NCI-H1048 (cell line): ENCODE measurements around the gene CDC25B.
A peak's percentile ranks its signal among the peaks of the same experiment; 100 is the strongest.
"Not testable (repeated sequence)": the region's sequence is repeated elsewhere in the genome, so short reads cannot be mapped to it uniquely, and the experiment has no call there.

Source experiments
- DNase-seq: peaks from one replicate; lab custom pipeline; 2025; lab: John Stamatoyannopoulos, UW

CDC25B gene

DNA sequence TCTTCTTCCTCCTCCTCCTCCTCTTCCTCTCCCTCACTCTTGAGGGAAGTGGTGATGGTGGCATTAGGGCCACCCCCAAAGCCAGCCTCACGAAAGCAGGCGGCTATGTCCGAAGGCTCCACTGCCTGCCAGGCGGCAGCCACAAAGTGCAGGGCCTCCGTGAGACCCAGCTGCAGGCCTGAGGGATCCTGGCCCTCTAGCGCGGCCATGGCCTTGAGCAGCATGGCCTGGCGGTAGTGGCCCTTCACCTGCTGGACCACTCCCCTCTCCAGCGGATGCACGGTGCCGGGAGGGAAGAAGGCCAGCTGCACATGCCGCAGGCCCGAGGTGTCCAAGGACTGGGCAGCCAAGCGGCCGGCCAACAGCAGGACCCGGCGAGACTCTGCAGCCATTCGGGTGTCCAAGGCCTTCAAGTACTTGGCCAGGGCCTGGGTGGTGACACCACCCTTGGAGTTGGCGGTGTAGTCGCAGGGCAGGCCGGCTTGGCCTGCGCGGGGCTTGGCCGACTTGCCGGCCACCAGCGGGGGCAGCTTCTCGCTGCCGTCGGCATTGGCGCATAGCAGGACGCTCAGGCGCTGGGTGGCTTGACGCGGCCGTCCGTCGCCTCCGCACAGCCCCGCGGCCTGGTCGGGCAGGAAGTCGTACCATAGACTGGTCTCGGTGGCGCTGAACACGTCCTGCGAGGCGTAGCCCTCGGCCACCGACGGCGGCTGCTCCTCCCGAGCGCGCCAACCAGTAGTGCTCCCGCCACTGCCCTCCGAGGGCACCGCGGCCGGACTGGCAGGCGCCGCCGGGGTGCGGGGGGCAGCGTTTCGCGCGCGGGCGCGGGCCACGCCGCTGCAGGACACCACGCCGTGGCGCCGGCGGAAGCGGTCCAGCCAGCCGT, 10.6 kb upstream of the CDC25B start:
- no peak for DNase-seq

- DNase-seq = no peak
Measured at GRCh38 chr20:3786126-3786484, 10.0 kb upstream of the CDC25B start.

DNA sequence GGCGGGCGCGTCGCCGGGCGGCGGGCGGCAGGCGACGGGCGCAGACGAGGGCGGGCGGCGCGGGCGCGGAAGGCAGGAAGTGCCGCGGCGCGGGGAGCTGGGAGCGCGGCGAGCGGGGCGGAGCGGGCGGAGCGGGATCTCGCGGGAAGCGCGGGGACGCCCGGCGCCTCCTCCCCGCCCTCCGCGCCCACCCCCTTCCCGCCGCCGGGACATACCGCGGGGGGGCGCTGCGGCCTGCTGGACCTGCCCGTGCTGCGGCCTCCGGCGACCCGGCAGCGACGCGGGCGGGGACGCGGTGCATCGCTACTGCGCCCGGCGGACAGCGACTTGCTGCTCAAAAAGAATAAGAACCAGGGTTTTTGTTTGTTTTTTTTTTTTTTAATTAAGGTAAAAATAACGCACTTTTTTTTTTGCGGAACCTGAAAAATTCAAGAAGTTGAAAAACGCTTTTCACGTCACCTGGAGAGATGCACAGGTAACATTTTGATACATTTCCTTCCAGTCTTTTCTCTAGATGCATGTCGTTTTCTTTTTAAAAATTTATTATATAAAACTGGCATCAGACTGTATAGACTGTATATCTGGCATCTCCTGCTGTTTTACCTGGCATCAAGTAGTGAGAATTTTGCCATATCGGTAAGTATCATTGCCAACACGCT, 9.3 kb upstream of the CDC25B start, which contains the start of gene CENPB:
Gene CENPB, minus strand, starts transcription at position 76 of the 659 bp plus-strand sequence. CDS start 257 bp downstream, outside the sequence.
- DNase-seq = peak; percentile 62

GRCh38 chr20:3787324-3788014, 8.6 kb upstream of the CDC25B start:
- no peak for DNase-seq

DNA sequence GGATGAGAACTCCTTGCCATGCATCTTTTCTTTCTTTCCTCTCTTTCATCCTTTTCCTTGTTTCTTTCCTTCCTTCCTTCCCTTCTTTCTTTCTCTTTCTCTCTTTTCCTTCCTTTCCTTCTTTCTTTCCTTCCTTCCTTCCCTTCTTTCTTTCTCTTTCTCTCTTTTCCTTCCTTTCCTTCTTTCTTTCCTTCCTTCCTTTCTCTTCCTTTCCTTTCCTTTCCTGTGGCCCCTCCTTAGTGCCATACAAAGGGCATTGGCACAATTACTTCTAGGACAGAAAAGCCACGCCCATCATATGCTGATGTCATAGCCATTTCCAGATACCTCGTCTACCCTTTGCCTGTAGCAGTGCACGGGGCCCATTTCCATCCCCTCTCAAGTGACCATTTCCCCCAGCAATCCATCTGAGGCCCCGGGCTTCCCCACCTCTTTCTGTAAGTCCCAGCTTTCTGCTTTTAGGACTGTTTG, 7.4 kb upstream of the CDC25B start:
- no peak for DNase-seq

DNA sequence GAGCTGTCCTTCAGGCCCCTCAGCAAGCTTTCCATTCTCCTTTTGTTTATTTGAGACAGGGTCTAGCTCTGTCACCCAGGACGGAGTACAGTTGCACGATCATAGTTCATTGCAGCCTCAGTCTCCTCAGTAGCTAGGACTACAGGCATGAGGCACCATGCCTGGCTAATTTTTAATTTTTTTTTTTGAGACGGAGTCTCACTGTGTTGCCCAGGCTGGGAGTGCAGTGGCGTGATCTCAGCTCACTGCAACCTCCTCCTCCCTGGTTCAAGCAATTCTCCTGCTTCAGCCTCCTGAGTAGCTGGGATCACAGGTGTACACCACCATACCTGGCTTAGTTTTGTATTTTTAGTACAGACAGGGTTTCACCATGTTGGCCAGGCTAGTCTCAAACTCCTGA, 6.9 kb upstream of the CDC25B start:
- DNase-seq = not testable (repeated sequence)

DNA sequence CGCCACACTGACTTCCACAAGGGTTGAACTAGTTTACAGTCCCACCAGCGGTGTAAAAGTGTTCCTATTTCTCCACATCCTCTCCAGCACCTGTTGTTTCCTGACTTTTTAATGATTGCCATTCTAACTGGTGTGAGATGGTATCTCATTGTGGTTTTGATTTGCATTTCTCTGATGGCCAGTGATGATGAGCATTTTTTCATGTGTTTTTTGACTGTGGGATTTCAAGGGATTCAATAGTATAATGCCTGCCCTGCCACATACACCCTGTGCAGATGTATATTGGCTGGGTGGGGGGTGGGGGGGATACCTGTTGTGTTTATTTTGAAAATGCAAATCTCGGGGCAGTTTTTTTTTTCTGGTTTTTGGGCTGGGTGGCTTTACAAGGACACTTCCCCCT, 1.9 kb upstream of the CDC25B start:
- DNase-seq = not testable (repeated sequence)

DNA sequence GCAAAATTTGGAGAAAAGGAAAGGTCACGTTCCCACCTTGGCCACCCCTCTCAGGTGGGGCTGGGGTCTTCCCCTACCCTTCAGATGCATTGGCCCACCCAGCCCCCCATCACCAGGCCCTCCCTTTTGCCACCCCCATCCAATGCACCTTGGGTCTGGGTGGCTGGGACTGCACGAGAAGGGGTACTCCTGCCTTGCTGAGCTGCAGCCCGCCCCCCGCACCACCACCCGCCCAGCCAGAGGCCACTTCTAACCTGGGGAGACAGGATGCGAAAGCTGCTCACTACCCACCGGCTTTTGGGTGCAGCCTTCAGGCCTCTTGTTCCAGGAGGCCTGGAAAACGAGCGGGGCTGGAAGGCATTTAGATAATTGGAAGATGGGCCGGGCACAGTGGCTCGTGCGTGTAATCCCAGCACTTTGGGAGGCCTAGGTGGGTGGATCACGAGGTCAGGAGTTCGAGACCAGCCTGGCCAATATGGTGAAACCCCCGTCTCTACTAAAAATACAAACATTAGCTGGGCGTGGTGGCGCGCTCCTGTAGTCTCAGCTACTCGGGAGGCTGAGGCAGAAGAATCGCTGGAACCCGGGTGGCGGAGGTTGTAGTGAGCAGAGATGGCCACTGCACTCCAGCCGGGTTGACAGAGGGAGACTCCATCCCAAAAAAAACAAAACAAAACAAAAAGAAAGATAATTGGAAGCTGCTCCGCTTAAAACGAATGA, 1.2 kb upstream of the CDC25B start:
- DNase-seq = no peak

GRCh38 chr20:3796477-3797225, 541 bp downstream of the CDC25B start:
- no peak for DNase-seq

DNA sequence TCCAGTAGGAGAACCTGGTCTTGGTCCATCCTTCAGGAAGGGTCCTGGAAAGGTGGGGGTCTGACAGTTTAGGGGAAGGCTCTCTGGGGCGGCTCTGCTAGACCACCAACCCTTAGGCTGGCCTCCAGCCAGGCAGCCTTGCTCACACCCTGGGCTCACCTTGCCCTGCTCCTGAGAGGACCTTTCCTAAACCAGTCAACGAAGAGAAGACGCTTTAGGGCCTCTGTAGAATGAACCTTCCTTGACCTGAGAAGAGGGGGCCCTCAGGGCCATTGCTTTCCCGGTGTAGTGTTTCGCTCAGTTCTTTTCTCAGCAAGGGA, 1.1 kb downstream of the CDC25B start:
- no peak for DNase-seq

GRCh38 chr20:3797592-3798372, 1.7 kb downstream of the CDC25B start:
- no peak for DNase-seq

GRCh38 chr20:3798373-3798768, 2.3 kb downstream of the CDC25B start:
- no peak for DNase-seq

DNA sequence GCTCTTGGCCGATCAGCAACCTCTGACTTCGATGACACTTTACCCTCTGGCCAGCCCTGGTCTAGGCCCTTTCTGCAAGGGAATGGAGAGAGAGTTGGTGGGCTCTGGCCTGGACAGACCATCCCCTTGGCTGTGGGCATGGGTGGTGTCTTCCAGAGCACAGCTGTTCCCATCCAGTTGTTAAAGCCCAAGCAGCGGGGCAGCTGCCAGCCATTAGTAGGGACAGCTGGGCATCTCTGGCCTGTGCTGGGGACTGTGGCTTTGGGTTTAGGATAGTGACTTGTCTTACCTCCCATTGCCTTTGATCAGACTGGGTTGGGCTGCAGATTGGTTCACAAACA, 2.8 kb downstream of the CDC25B start:
- no peak for DNase-seq

DNA sequence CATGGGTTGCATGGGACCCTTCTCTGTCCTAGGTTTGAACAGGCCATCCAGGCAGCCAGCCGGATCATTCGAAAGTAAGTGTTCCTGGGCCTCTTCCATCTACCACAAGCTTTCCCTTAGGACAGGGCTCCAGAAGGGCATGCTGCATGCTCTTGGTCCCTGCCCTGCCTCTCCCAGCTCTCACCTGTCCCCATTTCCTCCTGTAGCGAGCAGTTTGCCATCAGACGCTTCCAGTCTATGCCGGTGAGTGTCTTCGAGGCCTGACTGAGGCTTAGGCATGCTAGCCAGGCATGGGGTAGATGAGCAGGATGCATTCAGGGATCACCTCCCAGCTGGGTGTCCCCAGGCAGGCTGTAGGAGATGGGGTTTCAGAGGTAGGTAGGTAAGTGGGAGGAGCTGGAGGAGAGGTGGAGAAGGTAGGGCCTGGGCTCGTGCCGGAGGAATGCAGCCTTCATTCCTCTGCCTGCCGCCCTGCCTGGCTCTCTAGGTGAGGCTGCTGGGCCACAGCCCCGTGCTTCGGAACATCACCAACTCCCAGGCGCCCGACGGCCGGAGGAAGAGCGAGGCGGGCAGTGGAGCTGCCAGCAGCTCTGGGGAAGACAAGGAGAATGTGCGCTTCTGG, 4.3 kb downstream of the CDC25B start:
- no peak for DNase-seq

- DNase-seq = no peak
Measured at GRCh38 chr20:3800878-3801260, 4.8 kb downstream of the CDC25B start.

DNA sequence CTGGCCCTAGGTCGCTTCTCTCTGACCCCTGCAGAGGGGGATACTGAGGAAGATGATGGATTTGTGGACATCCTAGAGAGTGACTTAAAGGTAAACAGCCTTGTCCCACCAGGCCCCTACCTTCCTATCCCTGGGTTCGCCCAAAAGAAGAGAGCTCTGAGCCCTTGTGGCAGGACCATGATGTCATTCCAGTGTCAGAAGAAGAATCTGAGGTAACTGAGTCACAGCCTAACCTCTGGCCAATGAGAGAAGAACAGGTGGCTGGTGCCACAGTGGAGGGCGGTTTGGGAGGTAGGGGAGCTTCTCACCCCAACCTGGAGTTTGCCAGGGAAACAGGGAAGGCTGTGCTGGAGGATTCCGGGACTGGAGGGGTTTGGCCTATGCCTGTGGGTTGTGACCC, 5.2 kb downstream of the CDC25B start:
- DNase-seq = no peak

DNA sequence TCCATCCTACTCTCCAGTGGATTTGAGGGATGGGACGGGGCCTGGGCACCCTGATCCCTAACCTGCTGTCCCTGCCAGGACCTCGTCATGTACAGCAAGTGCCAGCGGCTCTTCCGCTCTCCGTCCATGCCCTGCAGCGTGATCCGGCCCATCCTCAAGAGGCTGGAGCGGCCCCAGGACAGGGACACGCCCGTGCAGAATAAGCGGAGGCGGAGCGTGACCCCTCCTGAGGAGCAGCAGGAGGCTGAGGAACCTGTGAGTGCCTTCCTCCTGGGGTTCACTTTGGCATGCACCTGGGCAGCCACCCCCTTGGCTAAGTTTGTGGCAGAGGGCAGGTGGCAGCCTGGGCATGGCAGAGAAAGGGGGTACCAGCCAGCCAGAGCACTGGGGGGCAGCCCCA, 5.7 kb downstream of the CDC25B start:
- DNase-seq = no peak

DNA sequence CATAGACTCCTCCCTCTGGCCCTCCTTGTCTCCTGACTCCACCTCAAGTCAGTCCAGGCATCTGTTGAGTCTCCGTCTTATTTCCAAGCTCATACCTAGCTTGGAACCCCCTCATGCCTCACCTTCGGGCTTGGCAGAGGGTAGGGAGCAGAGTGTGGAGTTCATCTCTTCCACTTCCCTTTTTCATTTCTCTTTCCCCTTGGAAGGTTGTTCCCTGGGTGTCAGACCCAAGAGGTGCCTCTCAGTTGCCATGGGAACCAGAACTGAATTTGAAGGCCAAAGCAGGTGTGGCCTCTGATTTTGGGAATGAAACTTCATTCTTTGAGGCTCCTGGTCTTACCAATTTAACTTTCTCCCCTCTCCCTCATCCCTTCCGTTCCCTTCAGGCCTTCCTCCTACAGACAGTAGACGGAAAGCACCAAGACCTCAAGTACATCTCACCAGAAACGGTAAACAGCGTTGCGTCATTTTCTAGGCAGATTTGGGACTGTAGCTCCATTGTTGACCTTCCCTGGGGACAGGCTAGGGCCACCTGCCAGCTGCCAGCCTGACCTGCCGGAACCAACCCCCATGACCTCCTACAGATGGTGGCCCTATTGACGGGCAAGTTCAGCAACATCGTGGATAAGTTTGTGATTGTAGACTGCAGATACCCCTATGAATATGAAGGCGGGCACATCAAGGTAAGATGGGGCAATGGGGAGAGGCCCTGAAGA, 6.6 kb downstream of the CDC25B start:
- no peak for DNase-seq

DNA sequence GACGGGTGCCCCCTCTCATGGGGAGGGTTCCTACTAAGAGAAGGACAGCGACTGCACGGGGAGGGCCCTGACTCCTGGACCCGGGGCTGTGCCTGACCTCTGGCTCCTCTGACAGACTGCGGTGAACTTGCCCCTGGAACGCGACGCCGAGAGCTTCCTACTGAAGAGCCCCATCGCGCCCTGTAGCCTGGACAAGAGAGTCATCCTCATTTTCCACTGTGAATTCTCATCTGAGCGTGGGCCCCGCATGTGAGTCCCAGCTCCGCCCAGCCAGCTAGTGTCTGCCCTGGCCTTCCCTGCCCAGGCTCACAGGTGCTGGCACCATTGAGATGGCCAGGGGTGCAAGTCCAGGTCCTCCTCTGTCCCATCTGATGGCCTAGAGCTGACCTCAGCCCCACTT, 7.2 kb downstream of the CDC25B start:
- no peak for DNase-seq

- no peak for DNase-seq
Measured at GRCh38 chr20:3803854-3804253, 7.7 kb downstream of the CDC25B start.
